Uterine smooth muscle cell (primary cell): ENCODE results near the gene NEIL1. TPM values are rescaled to one million over a fixed set of nuclear protein-coding genes. Genes with fewer than 3 reads are reported as not detected.

ENCODE experiments used
- total RNA-seq: library from RNA; depleted of rRNA; stranded (reverse); fragments of >200 nt; gene quantifications from 2 replicates; pipeline ENCODE4 v1.2.3, GENCODE V29; 2014

Gene NEIL1, protein sequence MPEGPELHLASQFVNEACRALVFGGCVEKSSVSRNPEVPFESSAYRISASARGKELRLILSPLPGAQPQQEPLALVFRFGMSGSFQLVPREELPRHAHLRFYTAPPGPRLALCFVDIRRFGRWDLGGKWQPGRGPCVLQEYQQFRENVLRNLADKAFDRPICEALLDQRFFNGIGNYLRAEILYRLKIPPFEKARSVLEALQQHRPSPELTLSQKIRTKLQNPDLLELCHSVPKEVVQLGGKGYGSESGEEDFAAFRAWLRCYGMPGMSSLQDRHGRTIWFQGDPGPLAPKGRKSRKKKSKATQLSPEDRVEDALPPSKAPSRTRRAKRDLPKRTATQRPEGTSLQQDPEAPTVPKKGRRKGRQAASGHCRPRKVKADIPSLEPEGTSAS
- total RNA-seq, result 2.7 and 6.1 TPM in 2 replicates

DNA sequence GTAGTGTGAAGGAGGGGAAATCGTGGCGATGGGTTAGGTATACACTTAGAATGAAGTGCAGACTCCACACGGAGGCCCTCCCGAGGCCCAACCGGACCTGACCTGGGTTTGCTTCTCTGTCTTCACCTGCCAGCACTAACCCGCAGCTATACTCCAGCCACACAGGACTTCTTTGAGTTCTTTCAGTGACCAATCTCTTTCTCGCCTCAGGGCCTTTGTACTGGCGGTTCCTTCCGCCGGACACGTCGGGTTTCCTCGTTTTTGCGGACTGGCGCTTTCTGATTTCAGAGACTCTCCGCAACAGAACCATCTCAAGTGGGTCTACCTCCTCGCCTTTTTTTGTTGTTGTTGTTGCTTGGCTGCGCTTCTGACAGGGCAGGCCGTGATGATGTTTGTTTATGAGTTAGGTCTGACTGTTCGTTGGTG lies at the start of gene NEIL1:
Gene NEIL1 (plus strand): TSS at position 244 of the 426 bp plus-strand sequence. CDS start 1,867 bp downstream, outside the sequence.

DNA sequence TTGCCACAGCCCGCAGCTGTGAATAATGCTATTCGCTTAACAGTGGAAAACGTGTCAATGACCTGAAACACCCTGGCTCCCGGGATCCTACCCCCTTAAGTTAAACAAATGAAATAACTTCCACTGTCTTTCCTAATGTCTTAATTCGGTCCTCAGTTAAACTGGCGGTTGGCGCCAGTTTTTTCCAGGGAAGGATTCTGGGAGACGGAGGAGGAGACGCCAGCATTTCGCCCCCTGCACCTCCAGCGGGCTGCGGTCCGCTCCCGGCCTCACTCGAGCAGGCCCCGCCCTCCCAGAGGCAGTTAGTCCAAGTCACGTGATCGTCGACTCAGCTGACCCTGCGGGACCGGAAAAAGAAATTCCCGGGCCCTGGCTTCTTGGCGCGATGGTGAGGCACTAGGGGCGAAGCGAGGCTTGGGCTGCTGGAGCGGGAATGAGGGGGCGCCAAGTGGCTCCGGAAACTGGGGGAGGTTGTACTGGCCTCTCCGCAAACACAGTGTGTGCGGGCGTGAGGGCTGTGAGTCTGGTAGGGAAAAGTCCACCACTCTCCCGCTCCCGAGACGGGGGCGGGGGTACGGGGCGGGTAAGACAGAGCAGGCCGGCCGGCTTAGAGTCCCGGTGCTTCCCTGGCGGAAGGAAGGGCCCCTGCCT lies 11.0 kb upstream of the NEIL1 start, which contains the start of gene COMMD4:
Gene COMMD4 (plus strand): TSS at position 359 of the 651 bp plus-strand sequence. CDS start 27 bp downstream, at position 386.

DNA sequence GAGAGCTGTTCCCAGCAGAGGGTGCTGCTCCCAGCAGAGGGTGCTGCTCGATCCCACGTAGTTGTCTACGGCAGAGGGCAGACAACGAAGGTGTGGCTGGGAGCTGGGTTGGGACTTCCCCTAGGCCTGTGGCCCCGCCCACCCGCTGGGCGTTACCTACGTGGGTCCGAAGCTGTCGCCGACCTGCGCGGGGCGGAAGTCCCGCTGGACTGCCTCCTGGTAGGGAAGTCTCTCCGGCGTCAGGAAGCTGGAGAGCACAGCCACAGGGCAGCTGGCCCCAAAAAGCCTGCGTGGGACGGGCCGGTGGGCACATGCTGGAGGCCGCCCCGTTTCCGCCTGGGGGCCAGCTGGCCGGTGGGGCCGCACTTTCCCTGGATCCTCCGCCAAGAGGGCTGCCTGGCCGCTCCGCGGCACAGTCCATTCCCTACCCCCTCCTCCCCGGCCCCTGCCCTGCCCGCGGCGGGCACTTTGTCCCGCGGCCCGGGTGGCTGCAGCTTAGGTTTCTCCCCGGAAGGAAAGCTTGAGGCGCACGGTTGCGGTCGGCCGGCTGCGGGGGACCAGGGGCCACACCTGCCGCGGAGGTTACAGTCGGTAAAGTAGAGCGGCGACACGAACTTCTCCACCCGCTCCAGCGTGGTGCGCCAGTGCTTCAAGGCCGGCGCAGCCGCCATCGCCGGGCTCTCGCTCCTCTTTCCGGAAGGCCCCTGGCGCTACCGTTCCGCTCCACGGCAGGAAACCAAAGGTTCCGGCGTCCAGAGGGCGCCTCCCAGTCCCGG lies 21.3 kb downstream of the NEIL1 start, which contains the start of gene MAN2C1:
Gene MAN2C1 (minus strand): TSS at position 695 of the 776 bp plus-strand sequence. CDS start 24 bp downstream, at position 671.

Other genes with a start within 250 kb of the NEIL1 start
- gene C15orf39, start 145.2 kb upstream of the NEIL1 start, total RNA-seq, result 2.1 and 4.0 TPM in 2 replicates
- gene GOLGA6C, start 88.7 kb upstream of the NEIL1 start, total RNA-seq, result under 0.01 TPM in 1 of 2 replicates, not detected in the other
- gene GOLGA6D, start 64.2 kb upstream of the NEIL1 start, total RNA-seq, result 0.12 TPM in 1 of 2 replicates, not detected in the other
- gene COMMD4, start 11.0 kb upstream of the NEIL1 start, total RNA-seq, result 69.5 and 111 TPM in 2 replicates
- 156 and 180 TPM in 2 replicates for gene MAN2C1, start 21.6 kb downstream of the NEIL1 start, total RNA-seq
- 29.9 and 34.6 TPM in 2 replicates for gene SIN3A, start 104.7 kb downstream of the NEIL1 start, total RNA-seq
- 19.4 and 26.5 TPM in 2 replicates for gene PTPN9, start 232.3 kb downstream of the NEIL1 start, total RNA-seq